ENCODE data around the gene GPATCH8.
A peak's percentile ranks its signal among the peaks of the same experiment; 100 is the strongest.

DNA sequence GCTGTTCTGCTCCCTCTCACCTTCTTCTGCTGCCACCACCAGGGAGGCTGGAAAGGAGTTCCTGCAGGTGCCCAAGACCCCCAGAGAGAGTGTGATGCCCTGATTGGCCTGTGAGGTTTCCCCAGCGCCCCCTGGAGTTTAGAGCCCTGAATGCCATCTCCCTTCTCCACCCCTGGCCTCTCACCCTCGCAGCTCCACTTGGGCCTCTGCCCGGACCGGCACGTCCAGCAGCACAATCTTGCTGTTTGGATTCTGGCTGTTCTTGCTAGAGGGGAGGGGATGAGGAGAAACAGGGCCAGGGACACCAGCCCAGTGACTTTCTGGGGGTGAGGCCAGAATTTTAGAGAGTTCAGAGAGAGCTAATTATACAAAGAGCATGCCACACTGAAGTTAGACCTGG is 127.1 kb downstream of the GPATCH8 start:
- TF ChIP-seq, protein P1, sequence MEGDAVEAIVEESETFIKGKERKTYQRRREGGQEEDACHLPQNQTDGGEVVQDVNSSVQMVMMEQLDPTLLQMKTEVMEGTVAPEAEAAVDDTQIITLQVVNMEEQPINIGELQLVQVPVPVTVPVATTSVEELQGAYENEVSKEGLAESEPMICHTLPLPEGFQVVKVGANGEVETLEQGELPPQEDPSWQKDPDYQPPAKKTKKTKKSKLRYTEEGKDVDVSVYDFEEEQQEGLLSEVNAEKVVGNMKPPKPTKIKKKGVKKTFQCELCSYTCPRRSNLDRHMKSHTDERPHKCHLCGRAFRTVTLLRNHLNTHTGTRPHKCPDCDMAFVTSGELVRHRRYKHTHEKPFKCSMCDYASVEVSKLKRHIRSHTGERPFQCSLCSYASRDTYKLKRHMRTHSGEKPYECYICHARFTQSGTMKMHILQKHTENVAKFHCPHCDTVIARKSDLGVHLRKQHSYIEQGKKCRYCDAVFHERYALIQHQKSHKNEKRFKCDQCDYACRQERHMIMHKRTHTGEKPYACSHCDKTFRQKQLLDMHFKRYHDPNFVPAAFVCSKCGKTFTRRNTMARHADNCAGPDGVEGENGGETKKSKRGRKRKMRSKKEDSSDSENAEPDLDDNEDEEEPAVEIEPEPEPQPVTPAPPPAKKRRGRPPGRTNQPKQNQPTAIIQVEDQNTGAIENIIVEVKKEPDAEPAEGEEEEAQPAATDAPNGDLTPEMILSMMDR (IDR thresholded peaks at IDR 0.05): peak; percentile 63
- no peak for TF ChIP-seq EZH2phosphoT487 (IDR thresholded peaks at IDR 0.05)
- TF ChIP-seq EZH2 (IDR thresholded peaks at IDR 0.05): no peak

Measured in neural progenitor cell (in vitro differentiated cells).